Activated T-cell treated with anti-CD3 and anti-CD28 coated beads for 48 hours (primary cell): Measurements from ENCODE around the gene AGAP9.
"Not testable (repeated sequence)": the region's sequence is repeated elsewhere in the genome, so short reads cannot be mapped to it uniquely, and the experiment has no call there.

Source experiments
- DNase-seq: peaks from one replicate; pipeline ENCODE4 v3.0.0-alpha.2; 2020; ENCODE audit warnings: low read depth

The AGAP9 gene

GRCh38 chr10:47456794-47457527, 66.5 kb downstream of the AGAP9 start:
- no peak for DNase-seq

DNA sequence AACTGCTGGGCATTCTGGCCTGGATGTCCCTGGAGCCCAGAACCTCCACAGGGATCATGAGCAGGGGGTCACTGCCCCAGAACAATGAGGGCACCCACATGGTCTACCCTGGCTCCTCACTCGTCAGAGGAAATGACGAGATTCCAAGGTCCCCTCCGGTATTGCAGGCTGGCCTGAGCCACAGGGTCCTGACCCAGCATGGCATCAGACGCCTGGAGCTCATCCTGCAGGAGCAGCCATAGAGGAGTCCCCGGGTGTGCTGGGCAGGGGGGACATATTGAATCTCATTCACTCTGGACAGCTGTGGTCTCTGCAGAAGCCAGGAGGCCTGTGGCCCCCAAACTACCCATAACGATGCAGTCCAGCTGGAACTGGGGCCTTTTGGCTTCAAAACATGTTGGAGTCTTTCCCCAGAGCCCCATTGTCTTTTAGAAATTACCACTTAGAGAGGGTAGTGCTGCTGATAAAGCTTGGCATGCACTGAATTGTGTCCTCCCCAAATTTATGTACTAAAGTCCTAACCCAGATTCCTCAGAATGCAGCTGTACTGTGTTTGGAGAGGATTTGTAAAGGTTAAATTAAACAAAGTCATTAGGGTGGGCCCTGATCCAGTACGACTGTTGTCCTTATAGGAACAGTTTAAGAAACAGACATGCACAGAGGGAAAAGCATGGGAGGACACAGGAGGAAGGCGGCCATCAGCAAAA, 67.2 kb downstream of the AGAP9 start:
- no peak for DNase-seq

DNA sequence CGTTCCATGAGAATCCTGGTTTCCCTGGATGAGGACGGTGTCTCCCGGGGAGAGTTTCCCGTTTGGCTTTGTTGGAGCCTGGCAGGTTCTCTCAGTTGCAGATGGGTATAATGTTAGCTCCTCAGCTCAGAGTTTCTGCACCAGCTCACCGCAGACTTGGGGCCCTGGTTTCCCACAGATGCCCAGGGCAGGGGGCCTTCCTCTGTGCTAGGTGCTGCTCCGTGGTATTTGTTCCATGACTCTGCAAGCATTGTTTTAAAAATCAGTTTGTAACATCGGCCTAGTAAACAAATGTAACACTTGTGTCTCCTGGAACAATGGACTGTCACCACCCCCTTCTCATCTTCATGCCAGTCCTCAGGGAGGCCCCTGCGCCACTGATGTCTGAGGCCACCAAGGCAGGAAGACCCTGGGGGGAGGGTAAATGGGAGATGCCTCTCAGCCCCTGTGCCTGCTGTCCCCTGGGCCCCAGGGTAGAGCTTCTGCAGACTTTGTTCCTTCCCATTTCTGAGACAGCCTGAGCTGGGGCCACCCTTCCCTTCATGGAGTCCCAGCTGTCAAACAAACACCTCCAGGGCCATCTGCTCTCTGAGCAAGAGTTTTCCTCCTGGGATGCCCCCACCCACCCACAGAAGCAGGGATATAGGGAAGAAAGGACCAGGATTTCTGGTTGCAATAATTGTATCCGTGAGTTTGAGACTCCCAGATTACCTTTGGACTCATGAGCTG, 67.9 kb downstream of the AGAP9 start:
- DNase-seq: not testable (repeated sequence)

DNA sequence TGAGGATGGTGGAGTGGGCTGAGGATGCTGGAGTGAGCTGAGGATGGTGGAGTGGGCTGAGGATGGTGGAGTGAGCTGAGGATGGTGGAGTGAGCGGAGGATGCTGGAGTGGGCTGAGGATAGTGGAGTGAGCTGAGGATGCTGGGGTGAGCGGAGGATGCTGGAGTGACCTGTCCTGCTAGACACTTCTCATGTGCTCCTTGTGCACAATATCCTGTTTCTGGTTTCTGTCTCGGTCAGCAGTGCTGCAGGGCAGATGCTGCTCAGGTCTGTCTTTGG, 68.7 kb downstream of the AGAP9 start:
- DNase-seq: no peak

DNA sequence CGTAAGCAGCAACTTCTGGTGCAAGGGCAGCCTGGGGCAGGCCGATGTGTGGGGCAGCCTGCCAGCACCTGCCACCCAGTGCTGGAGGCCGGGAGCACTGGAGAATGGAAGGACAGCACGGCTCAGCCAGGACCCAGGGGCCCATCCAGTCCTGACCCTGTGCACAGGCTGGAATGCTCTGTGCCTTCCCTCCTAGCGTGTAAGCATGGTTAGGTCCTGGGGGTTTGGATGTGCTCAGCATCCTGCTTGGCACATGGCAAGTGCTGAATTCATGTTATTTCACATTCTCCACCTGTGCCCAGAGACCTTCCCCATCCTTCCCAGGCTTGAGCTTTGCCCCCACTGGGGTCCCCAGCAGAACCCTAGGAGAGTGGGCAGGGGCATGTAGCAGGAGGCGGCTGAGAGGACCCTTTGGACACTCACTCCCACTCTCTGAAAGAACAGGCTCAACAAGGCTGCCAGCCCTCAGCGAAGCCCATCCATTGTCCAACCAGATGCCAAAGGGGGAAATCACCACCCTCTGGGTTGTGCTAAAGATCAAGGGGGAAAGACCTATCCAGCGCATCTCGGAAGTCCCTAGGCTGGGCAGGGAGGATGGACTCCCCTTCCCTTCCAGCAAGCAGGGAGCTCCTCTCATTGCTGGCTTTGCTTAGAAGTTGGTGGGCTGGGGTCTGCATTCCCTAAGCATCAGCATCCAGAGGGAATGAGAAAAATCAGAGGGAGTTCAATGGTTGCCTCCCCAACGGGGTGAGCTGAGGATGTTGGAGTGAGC, 69.2 kb downstream of the AGAP9 start:
- no peak for DNase-seq

DNA sequence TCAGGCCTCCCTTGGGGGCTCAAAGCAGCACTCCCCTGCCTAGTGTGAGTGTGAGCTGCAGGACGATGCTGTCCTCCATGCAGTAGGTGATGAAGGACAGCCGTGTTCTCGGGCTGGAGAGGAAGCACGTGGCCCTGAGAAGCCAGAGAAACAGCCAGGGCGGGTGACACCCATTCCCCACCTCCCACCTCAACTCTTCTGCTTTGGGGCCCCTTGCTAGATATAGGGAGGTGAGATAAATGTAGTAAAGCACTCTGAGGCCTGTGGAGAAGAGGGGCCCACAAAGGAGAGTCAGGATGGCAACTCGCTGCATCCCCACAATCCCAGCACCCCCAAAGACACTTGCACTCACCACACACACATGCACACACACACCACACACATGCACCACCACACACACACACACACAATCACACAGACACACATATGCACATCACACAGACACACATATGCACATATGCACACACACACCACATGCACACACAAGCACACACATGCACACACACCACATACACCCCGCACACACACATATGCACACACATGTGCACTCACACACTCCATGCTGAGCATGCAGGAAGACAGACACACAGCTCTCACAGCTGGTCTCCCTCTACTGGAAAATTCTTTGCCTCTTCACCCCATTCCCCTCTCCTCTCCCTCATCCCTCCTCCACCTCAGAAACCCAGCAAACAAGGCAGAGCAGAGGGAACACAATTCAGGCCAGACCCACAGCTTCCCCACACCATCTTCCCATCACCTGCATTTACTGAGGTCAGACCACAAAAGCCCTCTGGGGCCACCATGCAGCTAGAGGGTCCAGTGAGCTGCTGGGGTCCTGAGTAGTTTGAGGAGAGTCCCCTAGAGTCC, 70.1 kb downstream of the AGAP9 start:
- no peak for DNase-seq

DNA sequence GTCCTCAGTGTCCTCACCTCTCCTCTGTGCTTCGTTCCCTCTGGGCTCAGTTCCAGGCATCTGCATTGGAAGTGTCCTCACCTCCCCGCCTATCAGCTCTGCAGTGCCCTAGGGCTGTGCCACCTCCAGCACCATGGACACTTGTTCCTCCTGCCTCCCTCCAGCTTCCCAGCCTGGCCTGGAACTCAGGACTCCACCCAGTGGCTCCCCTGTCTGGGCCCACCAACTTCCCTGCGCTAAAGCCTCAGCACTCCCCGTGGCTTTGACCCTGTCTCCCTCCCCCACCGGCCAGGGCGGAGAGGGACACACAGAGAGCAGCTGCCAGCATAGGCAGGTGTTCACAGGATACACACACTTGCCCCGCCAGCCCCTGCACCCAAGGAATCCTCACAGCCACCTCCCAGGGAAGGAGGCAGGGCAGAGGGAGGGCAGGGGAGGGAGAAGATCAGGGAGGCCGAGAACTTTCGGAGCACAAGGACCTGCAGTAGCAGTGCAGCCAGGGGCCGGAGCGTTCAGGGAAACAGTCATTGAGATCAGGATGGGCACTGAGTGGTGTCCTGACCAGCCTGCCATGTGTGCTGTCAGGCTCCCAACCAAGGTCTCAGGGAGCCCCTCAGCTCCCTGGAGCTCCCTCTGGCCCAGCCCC, 70.8 kb downstream of the AGAP9 start:
- DNase-seq: no peak

- no peak for DNase-seq
Measured at GRCh38 chr10:47451998-47452494, 71.4 kb downstream of the AGAP9 start.
